Measurements from ENCODE around the gene CD63.
A peak's percentile ranks its signal among the peaks of the same experiment; 100 is the strongest.

The CD63 gene

DNA sequence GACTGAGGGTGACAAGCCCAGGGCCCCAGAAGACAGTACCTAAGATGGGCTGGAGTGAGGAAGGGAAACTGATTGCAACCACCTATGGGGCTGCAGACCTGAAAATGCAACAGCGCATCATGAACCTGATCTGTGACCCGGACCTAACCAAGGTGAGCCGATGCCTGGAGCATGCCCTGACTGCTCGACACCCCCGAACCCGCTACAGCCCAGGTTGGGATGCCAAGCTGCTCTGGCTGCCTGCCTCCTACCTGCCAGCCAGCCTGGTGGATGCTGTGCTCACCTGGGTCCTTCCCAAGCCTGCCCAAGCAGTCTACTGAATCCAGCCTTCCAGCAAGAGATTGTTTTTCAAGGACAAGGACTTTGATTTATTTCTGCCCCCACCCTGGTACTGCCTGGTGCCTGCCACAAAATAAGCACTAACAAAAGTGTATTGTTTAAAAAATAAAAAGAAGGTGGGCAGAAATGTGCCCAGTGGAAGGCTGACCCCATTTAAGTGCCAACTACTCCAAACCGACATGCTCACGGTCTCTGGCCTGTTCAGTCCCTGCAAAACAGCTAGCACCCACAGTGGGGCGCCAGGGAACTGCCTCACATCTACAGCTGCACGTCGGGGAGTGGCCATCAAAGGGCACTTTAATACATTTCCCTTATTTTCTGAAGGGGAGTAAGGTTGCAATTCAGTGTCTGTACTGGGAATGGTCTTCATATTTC, 4.4 kb downstream of the CD63 start:
- no peak for DNase-seq (ENCODE audit: low read depth)
- no peak overlapping the region for H3K4me3 ChIP-seq (ENCODE audit: low read depth, low read length)

DNA sequence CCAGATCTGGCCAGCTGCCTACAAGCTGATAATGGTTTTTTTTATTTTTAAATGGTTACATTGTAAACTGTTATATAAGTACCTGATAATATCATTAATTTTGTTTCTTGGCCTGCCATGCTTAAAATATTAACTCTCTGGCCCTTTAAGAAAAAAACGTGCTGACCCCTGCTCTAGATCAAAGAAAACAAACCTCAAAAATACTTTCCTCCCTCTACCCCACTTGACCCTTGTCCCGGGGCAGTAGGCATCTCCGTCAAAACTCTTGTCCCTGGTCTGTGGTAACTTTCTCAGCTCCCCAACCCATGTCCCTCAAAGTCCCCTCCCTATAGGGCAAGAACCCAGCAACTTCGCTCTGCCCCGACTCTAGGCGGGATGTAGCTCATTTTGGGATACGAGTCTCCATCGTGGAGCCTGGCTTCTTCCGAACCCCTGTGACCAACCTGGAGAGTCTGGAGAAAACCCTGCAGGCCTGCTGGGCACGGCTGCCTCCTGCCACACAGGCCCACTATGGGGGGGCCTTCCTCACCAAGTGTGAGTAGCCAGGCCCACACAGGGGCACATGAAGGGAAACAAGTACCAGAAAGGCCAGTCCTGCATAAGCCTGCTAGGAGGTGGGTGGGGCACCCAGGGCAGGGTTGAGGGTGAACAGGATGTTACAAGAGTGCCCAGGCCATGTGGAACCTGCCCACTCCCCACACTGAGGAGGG, 5.1 kb downstream of the CD63 start:
- DNase-seq (ENCODE audit: low read depth) = no peak

GRCh38 chr12:55722948-55723347, 5.9 kb downstream of the CD63 start:
- no peak for DNase-seq (ENCODE audit: low read depth)
- H3K4me3 ChIP-seq (ENCODE audit: low read depth, low read length) = no peak overlapping the region

More for the DNA sequence above, 5.1 kb downstream of the CD63 start:
- no peak overlapping the region for H3K4me3 ChIP-seq (ENCODE audit: low read depth, low read length)

DNA sequence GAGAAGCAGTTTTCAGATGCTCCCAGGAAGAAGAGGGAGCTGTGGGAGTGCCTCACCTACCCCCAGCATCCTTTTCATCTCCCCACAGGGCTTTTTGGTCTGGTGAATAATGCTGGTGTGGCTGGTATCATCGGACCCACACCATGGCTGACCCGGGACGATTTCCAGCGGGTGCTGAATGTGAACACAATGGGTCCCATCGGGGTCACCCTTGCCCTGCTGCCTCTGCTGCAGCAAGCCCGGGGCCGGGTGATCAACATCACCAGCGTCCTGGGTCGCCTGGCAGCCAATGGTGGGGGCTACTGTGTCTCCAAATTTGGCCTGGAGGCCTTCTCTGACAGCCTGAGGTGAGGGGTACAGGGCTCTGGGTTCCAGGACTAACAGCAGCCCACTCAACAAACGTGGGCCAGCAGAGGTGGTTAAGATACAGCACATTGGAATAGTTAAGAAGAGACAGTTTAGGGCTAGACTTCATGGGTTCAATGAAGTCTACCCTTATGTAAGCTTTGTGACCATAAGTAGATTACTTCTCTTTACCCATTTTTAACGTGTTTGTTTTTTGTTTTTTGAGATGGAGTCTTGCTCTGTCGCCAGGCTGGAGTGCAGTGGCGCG, 7.1 kb downstream of the CD63 start:
- DNase-seq (ENCODE audit: low read depth) = no peak
- no peak overlapping the region for H3K4me3 ChIP-seq (ENCODE audit: low read depth, low read length)

DNA sequence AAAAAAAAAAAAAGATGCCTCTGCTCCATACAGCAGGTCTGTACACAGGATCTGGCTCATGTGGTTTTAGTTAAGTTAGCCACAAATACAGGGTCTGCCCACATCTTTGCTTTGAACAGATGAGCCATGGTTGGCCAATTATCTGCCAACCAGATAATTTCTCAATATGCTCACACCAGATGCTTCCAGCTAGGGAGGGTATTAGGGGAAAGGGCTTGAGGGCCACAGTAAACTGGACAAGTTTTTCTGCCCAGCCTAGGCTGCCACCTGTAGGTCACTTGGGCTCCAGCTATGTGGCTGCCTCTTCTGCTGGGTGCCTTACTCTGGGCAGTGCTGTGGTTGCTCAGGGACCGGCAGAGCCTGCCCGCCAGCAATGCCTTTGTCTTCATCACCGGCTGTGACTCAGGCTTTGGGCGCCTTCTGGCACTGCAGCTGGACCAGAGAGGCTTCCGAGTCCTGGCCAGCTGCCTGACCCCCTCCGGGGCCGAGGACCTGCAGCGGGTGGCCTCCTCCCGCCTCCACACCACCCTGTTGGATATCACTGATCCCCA, 7.8 kb downstream of the CD63 start:
- peak; percentile 76 for DNase-seq (ENCODE audit: low read depth)
- no peak overlapping the region for H3K4me3 ChIP-seq (ENCODE audit: low read depth, low read length)

- peak; percentile 82 for DNase-seq (ENCODE audit: low read depth)
- peak within 1 kb of the TSS; percentile 10 for H3K4me3 ChIP-seq (ENCODE audit: low read depth, low read length)
Measured at GRCh38 chr12:55720071-55720564, 8.7 kb downstream of the CD63 start, which contains the start of gene RDH5. RDH5 (plus strand) TSS chr12:55720393; CDS start chr12:55721185, 792 bp downstream.

DNA sequence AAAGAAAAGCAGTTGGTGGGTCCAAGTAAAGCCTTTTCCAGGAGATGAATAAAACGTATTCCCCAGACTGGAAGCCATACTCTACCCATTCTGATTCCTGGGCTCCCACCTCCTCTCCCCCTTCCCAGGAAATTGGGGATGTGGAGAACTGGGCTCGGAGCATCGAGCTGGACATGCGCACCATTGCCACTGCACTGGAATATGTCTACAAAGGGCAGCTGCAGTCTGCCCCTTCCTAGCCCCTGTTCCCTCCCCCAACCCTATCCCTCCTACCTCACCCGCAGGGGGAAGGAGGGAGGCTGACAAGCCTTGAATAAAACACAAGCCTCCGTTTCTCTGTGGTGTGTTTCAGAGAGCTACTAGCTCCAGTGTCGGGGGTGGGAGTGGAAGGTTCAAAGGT, 9.4 kb downstream of the CD63 start:
- no peak overlapping the region for H3K4me3 ChIP-seq (ENCODE audit: low read depth, low read length)
- DNase-seq (ENCODE audit: low read depth) = no peak

GRCh38 chr12:55718624-55719275, 10.1 kb downstream of the CD63 start:
- H3K4me3 ChIP-seq (ENCODE audit: low read depth, low read length) = no peak overlapping the region
- DNase-seq (ENCODE audit: low read depth) = no peak

DNA sequence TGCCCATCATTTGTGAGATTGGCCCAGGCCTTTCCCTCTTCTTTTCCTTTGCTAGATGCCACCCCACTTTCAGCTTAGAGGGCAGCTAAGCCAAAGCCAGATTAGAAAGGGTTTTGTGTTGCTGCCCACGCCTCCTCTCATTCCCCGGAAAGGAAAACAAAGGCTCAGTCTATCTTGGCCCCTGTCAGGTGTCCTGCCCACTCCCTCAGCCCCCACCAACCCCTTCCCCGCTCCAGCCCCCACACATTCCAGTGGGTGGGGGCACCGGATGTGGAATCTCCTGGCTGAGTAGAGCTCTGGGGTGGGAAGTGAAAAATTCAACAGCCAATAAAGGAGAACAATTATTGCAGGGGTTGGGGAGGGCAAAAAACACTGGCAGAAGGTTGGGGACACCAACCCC, 10.8 kb downstream of the CD63 start:
- no peak for DNase-seq (ENCODE audit: low read depth)
- peak overlapping the region; percentile 15 for H3K4me3 ChIP-seq (ENCODE audit: low read depth, low read length)

- H3K4me3 ChIP-seq (ENCODE audit: low read depth, low read length) = peak overlapping the region; percentile 65
- DNase-seq (ENCODE audit: low read depth) = no peak
Measured at GRCh38 chr12:55717011-55718007, 11.5 kb downstream of the CD63 start.

- no peak for DNase-seq (ENCODE audit: low read depth)
- H3K4me3 ChIP-seq (ENCODE audit: low read depth, low read length) = peak overlapping the region; percentile 65
Measured at GRCh38 chr12:55716582-55716957, 12.2 kb downstream of the CD63 start.

DNA sequence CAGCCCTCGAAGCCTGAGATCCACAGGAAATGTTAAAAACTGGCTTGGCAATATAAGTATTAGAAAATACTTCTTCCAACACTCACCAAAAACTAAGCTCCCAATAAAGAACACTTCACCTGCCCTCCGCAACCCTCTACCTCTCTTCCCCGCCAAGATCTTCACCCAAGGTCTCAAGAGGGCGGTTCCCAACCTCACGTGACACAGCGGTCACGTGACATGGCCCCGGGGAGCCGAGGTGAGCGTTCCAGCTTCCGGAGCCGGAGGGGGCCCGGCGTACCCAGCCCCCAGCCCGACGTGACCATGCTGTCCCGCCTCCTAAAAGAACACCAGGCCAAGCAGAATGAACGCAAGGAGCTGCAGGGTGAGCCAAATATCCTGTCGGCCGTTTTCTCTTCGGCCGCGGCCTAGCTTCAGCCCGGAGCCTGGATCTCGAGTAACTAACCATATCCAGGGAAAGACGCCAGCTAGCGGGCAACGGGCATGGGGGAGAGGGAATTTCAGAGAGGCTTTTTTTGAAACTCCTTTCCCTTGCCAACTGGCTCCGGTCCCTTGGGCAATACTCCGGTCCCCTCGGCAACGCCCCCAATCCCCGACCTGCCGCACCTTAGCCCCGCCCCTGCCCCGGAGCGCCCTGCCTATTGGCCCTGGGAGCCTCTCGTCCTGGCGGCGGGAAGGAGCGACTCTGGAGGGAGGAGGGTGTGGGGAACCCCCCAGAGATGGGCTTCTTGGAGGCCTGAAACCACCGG, 12.8 kb downstream of the CD63 start, which contains the start of gene BLOC1S1:
TSS of gene BLOC1S1 (plus strand) at position 214 of the 749 bp plus-strand sequence. CDS start at position 220, 6 bp downstream.
- peak; percentile 82 for DNase-seq (ENCODE audit: low read depth)
- peak within 1 kb of the TSS; percentile 65 for H3K4me3 ChIP-seq (ENCODE audit: low read depth, low read length)

DNA sequence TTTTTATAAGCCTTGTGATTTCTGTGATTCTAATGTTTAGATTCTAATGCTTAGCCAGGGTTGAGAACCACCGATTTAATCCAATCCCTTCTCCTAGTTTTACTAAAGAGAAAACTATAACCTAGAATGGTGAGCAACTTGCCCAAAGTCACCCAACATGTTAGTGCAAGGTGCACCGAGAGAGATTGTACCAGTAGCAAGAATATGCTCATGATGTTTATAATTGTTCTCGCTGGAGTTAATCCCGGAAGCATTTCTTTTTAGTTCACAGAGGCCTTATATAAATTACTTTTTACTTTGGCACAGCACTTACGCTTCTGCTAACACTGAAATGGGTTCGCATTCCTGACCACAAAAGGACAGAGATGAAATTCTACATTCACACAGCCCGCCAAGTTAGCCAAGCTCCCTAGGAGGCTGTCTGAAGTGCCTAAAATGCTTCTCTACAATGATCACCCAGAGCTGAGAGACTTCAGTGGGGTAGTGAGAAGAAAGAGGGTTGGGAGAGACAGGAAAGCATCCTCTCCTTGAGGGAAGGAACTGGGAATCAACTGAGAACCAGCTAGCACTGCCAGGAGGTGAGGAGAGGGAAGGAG, 13.5 kb downstream of the CD63 start:
- DNase-seq (ENCODE audit: low read depth) = no peak
- H3K4me3 ChIP-seq (ENCODE audit: low read depth, low read length) = peak overlapping the region; percentile 65

DNA sequence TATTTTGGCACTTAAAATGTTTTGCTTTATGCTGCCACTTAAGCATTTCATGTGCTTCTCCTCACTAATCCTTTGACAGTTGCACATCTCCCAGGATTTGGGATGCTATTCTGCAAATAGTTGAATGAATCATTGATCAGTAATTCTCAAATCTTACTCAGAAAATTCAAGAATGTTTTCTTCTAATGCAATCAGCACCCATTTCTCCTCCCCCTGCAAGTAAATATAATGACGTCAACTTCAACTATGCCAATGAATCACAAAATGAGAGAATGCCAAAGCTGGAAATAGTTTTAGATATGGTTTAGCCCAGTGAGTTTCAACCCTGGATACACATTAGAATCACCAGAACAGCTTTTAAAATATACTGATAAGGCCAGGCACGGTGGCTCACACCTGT, 15.1 kb downstream of the CD63 start:
- no peak for DNase-seq (ENCODE audit: low read depth)
- no peak overlapping the region for H3K4me3 ChIP-seq (ENCODE audit: low read depth, low read length)

DNA sequence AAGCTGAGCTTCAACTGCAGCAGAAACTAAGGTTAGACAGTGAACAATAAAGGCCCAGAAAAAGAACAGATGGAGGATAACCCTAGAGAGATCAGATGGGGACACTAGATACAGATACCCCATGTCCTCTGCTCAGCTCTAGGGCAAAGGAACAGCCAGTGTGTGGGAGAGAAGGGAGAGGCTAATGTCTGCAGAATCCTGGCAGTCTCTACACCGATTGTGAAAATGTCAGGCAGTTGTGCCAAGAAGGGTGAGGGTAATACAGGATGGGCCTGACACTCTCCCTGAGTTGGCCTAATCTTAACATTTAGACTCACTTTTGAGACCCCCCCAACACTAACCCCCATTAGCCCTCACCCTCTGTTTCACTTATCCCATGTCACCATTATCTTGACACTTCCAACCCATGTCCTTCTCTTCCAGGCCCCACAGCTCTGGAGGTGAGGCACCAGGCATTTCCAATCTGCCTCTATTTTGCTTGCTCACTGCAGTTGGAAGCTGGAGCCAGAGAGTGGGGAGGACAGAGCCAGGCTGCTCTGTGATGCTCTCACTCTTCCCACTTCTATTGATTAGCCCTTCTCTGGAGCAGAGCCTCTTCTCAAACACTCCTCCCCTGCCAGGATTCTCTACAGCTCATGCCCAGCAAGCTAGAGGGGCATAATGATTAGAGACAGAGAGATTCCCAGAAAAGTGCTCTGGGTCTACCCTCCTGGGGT, 16.0 kb downstream of the CD63 start:
- DNase-seq (ENCODE audit: low read depth) = no peak
- H3K4me3 ChIP-seq (ENCODE audit: low read depth, low read length) = no peak overlapping the region

- no peak for DNase-seq (ENCODE audit: low read depth)
- no peak overlapping the region for H3K4me3 ChIP-seq (ENCODE audit: low read depth, low read length)
Measured at GRCh38 chr12:55711786-55712553, 16.8 kb downstream of the CD63 start.

Data from skeletal muscle cell (primary cell).